Measurements from ENCODE around the gene GMPR. TPM values are rescaled to one million over a fixed set of nuclear protein-coding genes. Genes with fewer than 3 reads are reported as not detected.
A peak's percentile ranks its signal among the peaks of the same experiment; 100 is the strongest.

The GMPR gene
- total RNA-seq, 2 experiments from 2014 or later = 0.68 to 0.97 TPM

GRCh38 chr6:16302721-16303552, 64.5 kb downstream of the GMPR start:
- no peak overlapping the region for H3K4me3 Mint-ChIP-seq
- intact Hi-C loops (cut with micrococcal nuclease) = no loop called here
- no peaks in the 10 kb centered on the region for H3K9me3 Mint-ChIP-seq
- no peak for DNase-seq
- H3K4me1 Mint-ChIP-seq (ENCODE audit: low read depth) = peaks cover 11% of the 10 kb centered on the region
- H3K36me3 Mint-ChIP-seq = peaks cover 31% of the 10 kb centered on the region
- ChIA-PET POLR2A (no interaction called here), CTCF (no interaction called here)
- no peak overlapping the region for H3K27ac Mint-ChIP-seq
- H3K27me3 Mint-ChIP-seq = no peaks in the 10 kb centered on the region

GRCh38 chr6:16305246-16305725, 66.9 kb downstream of the GMPR start:
- no peak overlapping the region for H3K4me3 Mint-ChIP-seq
- peak; percentile 50 for DNase-seq
- H3K9me3 Mint-ChIP-seq = no peaks in the 10 kb centered on the region
- ChIA-PET CTCF (interaction anchor here (0.6 kb wide), 1 partner anchor 19 kb away, joined by 3 read pairs; no protein-coding TSS in a partner anchor), POLR2A (no interaction called here)
- H3K36me3 Mint-ChIP-seq = peaks cover 32% of the 10 kb centered on the region
- no peak overlapping the region for H3K27ac Mint-ChIP-seq
- no peaks in the 10 kb centered on the region for H3K27me3 Mint-ChIP-seq
- H3K4me1 Mint-ChIP-seq (ENCODE audit: low read depth) = peaks cover 11% of the 10 kb centered on the region
- intact Hi-C loops (cut with micrococcal nuclease) = no loop called here

- Mint-ChIP-seq H3K4me3 (no peak overlapping the region), H3K9me3 (no peaks in the 10 kb centered on the region), H3K36me3 (peaks cover 32% of the 10 kb centered on the region), H3K4me1 (ENCODE audit: low read depth) (peaks cover 11% of the 10 kb centered on the region), H3K27me3 (no peaks in the 10 kb centered on the region), H3K27ac (no peak overlapping the region)
- ChIA-PET POLR2A (no interaction called here), CTCF (interaction anchor here (0.6 kb wide), 1 partner anchor 19 kb away, joined by 3 read pairs; no protein-coding TSS in a partner anchor)
- intact Hi-C loops (cut with micrococcal nuclease) = no loop called here
- no peak for DNase-seq
Observed at GRCh38 chr6:16305788-16306187, 67.4 kb downstream of the GMPR start.

- no peaks in the 10 kb centered on the region for H3K9me3 Mint-ChIP-seq
- no peaks in the 10 kb centered on the region for H3K27me3 Mint-ChIP-seq
- no peak overlapping the region for H3K27ac Mint-ChIP-seq
- H3K4me3 Mint-ChIP-seq = no peak overlapping the region
- POLR2A ChIA-PET = no interaction called here
- DNase-seq = no peak
- H3K36me3 Mint-ChIP-seq = peaks cover 30% of the 10 kb centered on the region
- CTCF ChIA-PET = no interaction called here
- peaks cover 11% of the 10 kb centered on the region for H3K4me1 Mint-ChIP-seq (ENCODE audit: low read depth)
- intact Hi-C loops (cut with micrococcal nuclease) = no loop called here
Observed at GRCh38 chr6:16306334-16306733, 67.9 kb downstream of the GMPR start.

- H3K27me3 Mint-ChIP-seq = no peaks in the 10 kb centered on the region
- H3K9me3 Mint-ChIP-seq = no peaks in the 10 kb centered on the region
- intact Hi-C loops (cut with micrococcal nuclease) = no loop called here
- peaks cover 7% of the 10 kb centered on the region for H3K4me1 Mint-ChIP-seq (ENCODE audit: low read depth)
- ChIA-PET POLR2A (interaction anchor here (0.8 kb wide), 1 partner anchor 8 kb away, joined by 3 read pairs; no protein-coding TSS in a partner anchor), CTCF (interaction anchor here (0.6 to 2.1 kb wide), 3 partner anchors 13 to 25 kb away, joined by 3 to 9 read pairs (median 4); no protein-coding TSS in a partner anchor)
- DNase-seq = no peak
- H3K4me3 Mint-ChIP-seq = no peak overlapping the region
- peaks cover 6% of the 10 kb centered on the region for H3K36me3 Mint-ChIP-seq
- no peak overlapping the region for H3K27ac Mint-ChIP-seq
Observed at GRCh38 chr6:16311763-16312162, 73.4 kb downstream of the GMPR start.

GRCh38 chr6:16313732-16314131, 75.3 kb downstream of the GMPR start:
- Mint-ChIP-seq H3K4me1 (ENCODE audit: low read depth) (peaks cover 25% of the 10 kb centered on the region), H3K9me3 (no peaks in the 10 kb centered on the region), H3K4me3 (no peak overlapping the region), H3K36me3 (peaks cover 3% of the 10 kb centered on the region), H3K27ac (no peak overlapping the region), H3K27me3 (no peaks in the 10 kb centered on the region)
- no peak for DNase-seq
- ChIA-PET POLR2A (interaction anchor here (0.9 kb wide), 1 partner anchor 22 kb away, joined by 5 read pairs; no protein-coding TSS in a partner anchor), CTCF (interaction anchor here (1.3 to 5.7 kb wide), 3 partner anchors 12 to 27 kb away, joined by 3 to 55 read pairs (median 3); no protein-coding TSS in a partner anchor)
- intact Hi-C loops (cut with micrococcal nuclease) = no loop called here

- Mint-ChIP-seq H3K4me1 (ENCODE audit: low read depth) (peaks cover 31% of the 10 kb centered on the region), H3K36me3 (peaks cover 2% of the 10 kb centered on the region), H3K27me3 (no peaks in the 10 kb centered on the region), H3K4me3 (no peak overlapping the region), H3K27ac (no peak overlapping the region), H3K9me3 (no peaks in the 10 kb centered on the region)
- intact Hi-C loops (cut with micrococcal nuclease) = no loop called here
- no peak for DNase-seq
- ChIA-PET POLR2A (no interaction called here), CTCF (interaction anchor here (5.7 kb wide), 1 partner anchor 19 kb away, joined by 55 read pairs; no protein-coding TSS in a partner anchor)
Observed at GRCh38 chr6:16314296-16314695, 75.9 kb downstream of the GMPR start.

GRCh38 chr6:16316741-16317251, 78.4 kb downstream of the GMPR start:
- no peak overlapping the region for H3K4me3 Mint-ChIP-seq
- peak overlapping the region; percentile 34 for H3K27ac Mint-ChIP-seq
- no peaks in the 10 kb centered on the region for H3K36me3 Mint-ChIP-seq
- H3K9me3 Mint-ChIP-seq = no peaks in the 10 kb centered on the region
- DNase-seq = peak; percentile 41
- H3K4me1 Mint-ChIP-seq (ENCODE audit: low read depth) = peaks cover 55% of the 10 kb centered on the region
- intact Hi-C loops (cut with micrococcal nuclease) = no loop called here
- CTCF ChIA-PET = interaction anchor here (0.6 to 5.7 kb wide), 16 partner anchors 9 to 1806 kb away, joined by 3 to 55 read pairs (median 4); no protein-coding TSS in a partner anchor
- POLR2A ChIA-PET = interaction anchor here (1.2 kb wide), 1 partner anchor 447 kb away, joined by 3 read pairs; no protein-coding TSS in a partner anchor
- no peaks in the 10 kb centered on the region for H3K27me3 Mint-ChIP-seq

GRCh38 chr6:16318538-16318937, 80.2 kb downstream of the GMPR start:
- H3K4me3 Mint-ChIP-seq = no peak overlapping the region
- CTCF ChIA-PET = interaction anchor here (0.8 to 5.7 kb wide), 7 partner anchors 10 to 646 kb away, joined by 3 to 55 read pairs (median 6); no protein-coding TSS in a partner anchor

GRCh38 chr6:16318953-16319720, 80.8 kb downstream of the GMPR start:
- CTCF ChIA-PET = interaction anchor here (0.7 to 5.7 kb wide), 10 partner anchors 9 to 646 kb away, joined by 3 to 55 read pairs (median 4); no protein-coding TSS in a partner anchor
- POLR2A ChIA-PET = interaction anchor here (0.6 to 1.4 kb wide), 8 partner anchors 8 to 443 kb away, joined by 3 to 7 read pairs (median 4); partner anchors contain the start of gene MYLIP
- Mint-ChIP-seq H3K27ac (peak overlapping the region; percentile 84), H3K27me3 (no peaks in the 10 kb centered on the region), H3K4me1 (ENCODE audit: low read depth) (peaks cover 76% of the 10 kb centered on the region), H3K9me3 (no peaks in the 10 kb centered on the region), H3K36me3 (no peaks in the 10 kb centered on the region), H3K4me3 (peak overlapping the region; percentile 11)
- intact Hi-C loops (cut with micrococcal nuclease) = loop anchor here (2.0 kb wide), 1 partner anchor 14 kb away; no protein-coding TSS in a partner anchor
- no peak for DNase-seq

More at GRCh38 chr6:16318538-16318937, 80.2 kb downstream of the GMPR start:
- Mint-ChIP-seq H3K36me3 (no peaks in the 10 kb centered on the region), H3K27me3 (no peaks in the 10 kb centered on the region), H3K27ac (peak overlapping the region; percentile 84), H3K9me3 (no peaks in the 10 kb centered on the region), H3K4me1 (ENCODE audit: low read depth) (peaks cover 70% of the 10 kb centered on the region)
- peak; percentile 63 for DNase-seq
- POLR2A ChIA-PET = interaction anchor here (1.1 to 1.5 kb wide), 6 partner anchors 95 to 443 kb away, joined by 3 to 7 read pairs (median 5); partner anchors contain the start of gene MYLIP
- intact Hi-C loops (cut with micrococcal nuclease) = loop anchor here (2.0 kb wide), 1 partner anchor 14 kb away; no protein-coding TSS in a partner anchor

GRCh38 chr6:16319813-16320532, 81.6 kb downstream of the GMPR start:
- Mint-ChIP-seq H3K4me3 (peak overlapping the region; percentile 50), H3K4me1 (ENCODE audit: low read depth) (peaks cover 82% of the 10 kb centered on the region), H3K36me3 (no peaks in the 10 kb centered on the region), H3K9me3 (no peaks in the 10 kb centered on the region), H3K27me3 (no peaks in the 10 kb centered on the region), H3K27ac (peak overlapping the region; percentile 84)
- DNase-seq = peak; percentile 81
- ChIA-PET CTCF (interaction anchor here (0.8 to 5.1 kb wide), 5 partner anchors 9 to 101 kb away, joined by 3 to 29 read pairs (median 4); no protein-coding TSS in a partner anchor), POLR2A (interaction anchor here (1.0 to 1.3 kb wide), 2 partner anchors 9 to 442 kb away, joined by 3 read pairs; no protein-coding TSS in a partner anchor)
- intact Hi-C loops (cut with micrococcal nuclease) = loop anchor here (1.0 to 10.0 kb wide), 9 partner anchors 13 to 1585 kb away; no protein-coding TSS in a partner anchor

Data from activated CD4-positive, alpha-beta memory T cell treated with anti-CD3 and anti-CD28 coated beads for 36 hours (primary cell).